MM.1S (cell line): ENCODE data around the gene EFNA4.

Source experiments
- CTCF ChIP-seq: fragments of 300-600 bp; sonication (generic); IDR thresholded peaks from 2 replicates; pipeline ENCODE4 v1.5.1; 2016; ENCODE audit warnings: antibody characterized with exemption, low read length, mixed read lengths
- EZH2 ChIP-seq: fragments of 300-600 bp; sonication (generic); optimal IDR thresholded peaks from 2 replicates; pipeline ENCODE3; 2017; ENCODE audit warnings: low read depth, mild to moderate bottlenecking, antibody characterized with exemption, low read length, mixed read lengths
- EZH2phosphoT487 ChIP-seq: fragments of 300-600 bp; sonication (generic); IDR thresholded peaks from 2 replicates; pipeline ENCODE4 v1.6.1; 2018; ENCODE audit warnings: antibody characterized with exemption, low read length

- TF ChIP-seq CTCF (no peak), EZH2 (no peak), EZH2phosphoT487 (no peak)
These were observed 6.7 kb downstream of the EFNA4 start for GRCh38 chr1:155070158-155070621.
